Activated T-cell treated with anti-CD3 and anti-CD28 coated beads, Interleukin-2, amount 50 U/mL, for 72 hours (primary cell): ENCODE data around the gene SCAF4. TPM values are rescaled to one million over a fixed set of nuclear protein-coding genes. Genes with fewer than 3 reads are reported as not detected.
"Not testable (repeated sequence)": the region's sequence is repeated elsewhere in the genome, so short reads cannot be mapped to it uniquely, and the experiment has no call there.

Experiments
- ATAC-seq, 2 donors: fragments of 150-1000 bp; cut with Tn5 transposase; replicated peaks in 1 of 2; 2 replicates each; pipeline ENCODE4 v1.10.0; 2021; ENCODE audit warnings: moderate library complexity in 2 of 2, mild to moderate bottlenecking in 1 of 2
- DNase-seq, 2 donors: peaks; one replicate each; pipeline ENCODE4 v3.0.0; 2021 to 2022; ENCODE audit warnings: mixed read lengths in 1 of 2
- H3K27ac Mint-ChIP-seq: one replicate; pipeline ENCODE4 v1.8.0; 2022; ENCODE audit warnings: mild to moderate bottlenecking, moderate library complexity, mixed read lengths
- H3K27me3 Mint-ChIP-seq: one replicate; pipeline ENCODE4 v1.8.0; 2022; ENCODE audit warnings: low read depth, mixed read lengths
- H3K36me3 Mint-ChIP-seq, 2 donors: one replicate each; pipeline ENCODE4 v1.8.0; 2022; ENCODE audit warnings: mixed read lengths in 2 of 2, mild to moderate bottlenecking in 1 of 2; ENCODE audit not compliant: insufficient read depth in 2 of 2
- H3K4me1 Mint-ChIP-seq: one replicate; pipeline ENCODE4 v1.8.0; 2022; ENCODE audit warnings: low read depth, mixed read lengths
- H3K4me3 Mint-ChIP-seq, 2 donors: one replicate each; pipeline ENCODE4 v1.8.0; 2022; ENCODE audit warnings: mild to moderate bottlenecking in 2 of 2, mixed read lengths in 2 of 2, moderate library complexity in 2 of 2
- H3K9me3 Mint-ChIP-seq, 2 donors: one replicate each; pipeline ENCODE4 v1.8.0; 2022; ENCODE audit warnings: mixed read lengths in 2 of 2
- total RNA-seq, 2 donors: library from RNA; stranded (reverse); gene quantifications; one replicate each; pipeline ENCODE4 v1.2.3, GENCODE V29; 2022

The SCAF4 gene
- total RNA-seq, 2 donors from 2014 or later, result 44.7 to 46.0 TPM

GRCh38 chr21:31659536-31660258 lies 72.2 kb downstream of the SCAF4 start, which contains the start of gene SOD1:
TSS of gene SOD1 (plus strand) at chr21:31659693. CDS start at chr21:31659770, 77 bp downstream.
- H3K4me1 Mint-ChIP-seq, result peaks cover 73% of the 10 kb centered on the region
- H3K36me3 Mint-ChIP-seq, result peaks cover 5 to 9% of the 10 kb centered on the region in 2 donors
- peak; percentile 90 to 92 for ATAC-seq
- no peaks in the 10 kb centered on the region for H3K9me3 Mint-ChIP-seq
- peak within 1 kb of the TSS; percentile 95 for H3K27ac Mint-ChIP-seq
- no peaks in the 10 kb centered on the region for H3K27me3 Mint-ChIP-seq
- DNase-seq, result peak; percentile 97
- H3K4me3 Mint-ChIP-seq, result peak within 1 kb of the TSS; percentile 98

- Mint-ChIP-seq H3K27ac (peak overlapping the region; percentile 95), H3K9me3 (no peaks in the 10 kb centered on the region), H3K27me3 (no peaks in the 10 kb centered on the region), H3K4me3 (peak overlapping the region; percentile 98), H3K36me3 (peaks cover 3 to 9% of the 10 kb centered on the region in 2 donors), H3K4me1 (peaks cover 71% of the 10 kb centered on the region)
- no peak for ATAC-seq
- DNase-seq, result no peak
Measured at GRCh38 chr21:31659286-31659535, 72.7 kb downstream of the SCAF4 start.

DNA sequence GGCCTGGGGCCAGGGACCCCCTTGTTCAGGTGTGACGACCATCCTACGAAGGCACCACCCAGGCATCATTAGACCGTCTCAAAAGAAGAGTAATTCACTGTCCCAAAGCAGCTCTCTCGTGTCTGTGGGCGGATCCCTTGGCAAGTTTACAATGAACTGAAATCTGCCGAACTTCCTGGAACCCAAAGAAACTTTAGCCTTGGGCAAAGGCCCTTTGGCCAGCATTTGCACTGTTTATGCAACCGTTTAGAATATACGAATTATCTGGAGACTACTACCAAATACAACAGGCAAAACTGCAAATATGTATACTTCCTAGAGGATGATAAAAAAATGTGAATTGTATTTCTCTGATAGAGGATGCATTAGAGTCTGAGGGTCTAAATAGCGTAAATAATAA lies 73.9 kb downstream of the SCAF4 start:
- no peak overlapping the region for H3K27ac Mint-ChIP-seq
- H3K4me3 Mint-ChIP-seq, result peak overlapping the region in 1 of 2 donors; percentile 27
- DNase-seq (no peak), ATAC-seq (no peak)
- H3K27me3 Mint-ChIP-seq, result no peaks in the 10 kb centered on the region
- peaks cover 61% of the 10 kb centered on the region for H3K4me1 Mint-ChIP-seq
- H3K36me3 Mint-ChIP-seq, result peaks cover 3 to 9% of the 10 kb centered on the region in 2 donors
- no peaks in the 10 kb centered on the region for H3K9me3 Mint-ChIP-seq

DNA sequence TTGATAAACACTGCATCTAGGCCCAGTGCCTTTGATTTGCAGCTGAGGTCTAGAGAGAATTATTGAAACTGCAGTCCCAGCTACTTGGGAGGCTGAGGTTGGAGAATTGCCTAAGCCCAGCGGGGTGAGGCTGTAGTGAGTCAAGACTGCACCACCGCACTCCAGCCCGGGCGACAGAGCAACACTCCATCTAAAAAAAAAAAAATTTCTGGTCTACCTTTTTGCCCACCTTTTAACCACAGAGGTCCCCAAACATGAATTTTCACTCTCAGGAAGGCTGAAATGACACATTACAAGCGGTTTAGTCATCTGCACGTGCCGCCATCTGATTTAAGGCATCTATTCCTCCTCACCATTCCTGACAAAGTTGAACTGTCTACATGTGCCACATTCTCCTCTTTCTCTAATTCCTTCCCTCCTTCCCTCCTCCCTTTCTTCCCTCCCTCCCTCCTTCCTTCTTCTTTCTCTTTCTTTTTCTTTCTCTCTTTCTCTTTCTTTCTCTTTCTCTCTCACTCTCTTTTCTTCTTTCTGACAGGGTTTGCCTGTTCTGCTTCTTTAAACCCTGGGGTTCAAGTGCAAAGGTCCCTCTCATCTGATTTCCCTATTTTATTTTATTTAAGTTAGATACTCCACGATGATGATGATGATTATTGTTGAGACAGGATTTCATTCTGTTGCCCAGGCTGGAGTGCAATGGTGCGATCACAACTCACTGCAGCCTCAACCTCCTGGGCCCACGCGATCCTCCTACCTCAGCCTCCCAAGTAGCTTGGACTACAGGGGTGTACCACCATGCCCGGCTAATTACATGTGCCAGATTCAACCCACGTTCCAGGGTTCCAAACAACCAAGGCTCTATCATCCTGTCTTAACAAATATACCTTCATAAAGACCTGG lies 75.5 kb downstream of the SCAF4 start:
- ATAC-seq, result peak; percentile 39 to 56
- H3K27me3 Mint-ChIP-seq, result no peaks in the 10 kb centered on the region
- H3K36me3 Mint-ChIP-seq, result peaks cover 2 to 4% of the 10 kb centered on the region in 2 donors
- H3K4me1 Mint-ChIP-seq, result peaks cover 45% of the 10 kb centered on the region
- DNase-seq, result peak; percentile 71 to 84
- H3K9me3 Mint-ChIP-seq, result no peaks in the 10 kb centered on the region
- peak overlapping the region; percentile 25 to 56 for H3K4me3 Mint-ChIP-seq
- H3K27ac Mint-ChIP-seq, result peak overlapping the region; percentile 92

DNA sequence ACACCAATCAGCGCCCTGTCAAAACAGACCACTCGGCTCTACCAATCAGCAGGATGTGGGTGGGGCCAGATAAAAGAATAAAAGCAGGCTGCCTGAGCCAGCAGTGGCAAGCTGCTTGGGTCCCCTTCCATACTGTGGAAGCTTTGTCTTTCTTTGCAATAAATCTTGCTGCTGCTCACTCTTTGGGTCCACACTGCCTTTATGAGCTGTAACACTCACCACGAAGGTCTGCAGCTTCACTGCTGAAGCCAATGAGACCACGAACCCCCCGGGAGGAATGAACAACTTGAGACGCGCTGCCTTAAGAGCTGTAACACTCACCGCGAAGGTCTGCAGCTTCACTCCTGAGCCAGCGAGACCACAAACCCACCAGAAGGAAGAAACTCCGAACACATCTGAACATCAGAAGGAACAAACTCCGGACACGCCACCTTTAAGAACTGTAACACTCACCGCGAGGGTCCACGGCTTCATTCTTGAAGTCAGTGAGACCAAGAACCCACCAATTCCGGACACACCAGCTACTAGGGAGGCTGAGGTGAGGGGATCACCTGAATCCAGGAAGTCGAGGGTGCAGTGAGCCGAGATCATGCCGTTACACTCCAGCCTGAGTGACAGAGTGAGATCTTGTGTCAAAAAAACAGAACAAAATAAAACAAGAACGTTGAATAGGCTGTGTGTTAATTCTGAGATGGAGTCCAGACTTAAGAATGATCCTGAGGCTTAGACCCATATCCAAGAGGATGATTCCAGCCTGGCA lies 76.9 kb downstream of the SCAF4 start:
- not testable (repeated sequence) for H3K27me3 Mint-ChIP-seq, ATAC-seq, H3K36me3 Mint-ChIP-seq, H3K9me3 Mint-ChIP-seq
- H3K27ac Mint-ChIP-seq, result peak overlapping the region; percentile 1
- peak in 1 of 2 donors; percentile 27 for DNase-seq
- peaks cover 35% of the 10 kb centered on the region for H3K4me1 Mint-ChIP-seq
- H3K4me3 Mint-ChIP-seq, result peak overlapping the region; percentile 77 to 83

- ATAC-seq, result no peak
Measured at GRCh38 chr21:31654340-31654739, 77.6 kb downstream of the SCAF4 start.

DNA sequence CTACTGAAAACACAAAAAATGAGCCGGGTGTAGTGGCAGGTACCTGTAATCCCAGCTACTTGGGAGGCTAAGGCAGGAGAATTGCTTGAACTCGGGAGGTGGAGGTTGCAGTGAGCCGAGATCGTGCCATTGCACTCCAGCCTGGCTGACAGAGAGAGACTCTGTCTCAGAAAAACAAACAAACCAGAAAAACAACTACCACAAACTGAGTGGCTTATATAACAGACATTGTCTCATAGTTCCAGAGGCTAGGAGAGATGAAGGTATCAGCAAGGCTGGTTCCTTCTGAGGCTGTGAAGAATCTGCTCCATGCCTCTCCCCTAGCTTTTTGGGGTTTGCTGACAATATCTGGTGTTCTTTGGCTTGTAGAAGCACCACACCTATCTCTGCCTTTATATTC lies 80.4 kb downstream of the SCAF4 start:
- H3K9me3 Mint-ChIP-seq, H3K27ac Mint-ChIP-seq, H3K36me3 Mint-ChIP-seq, H3K4me3 Mint-ChIP-seq, DNase-seq, H3K27me3 Mint-ChIP-seq, ATAC-seq: not testable (repeated sequence)
- peaks cover 21% of the 10 kb centered on the region for H3K4me1 Mint-ChIP-seq

More at GRCh38 chr21:31654340-31654739, 77.6 kb downstream of the SCAF4 start:
- Mint-ChIP-seq H3K4me1 (peaks cover 35% of the 10 kb centered on the region), H3K27me3 (no peaks in the 10 kb centered on the region), H3K36me3 (no peaks in the 10 kb centered on the region), H3K9me3 (no peaks in the 10 kb centered on the region), H3K27ac (no peak overlapping the region), H3K4me3 (peak overlapping the region; percentile 77 to 83)
- DNase-seq, result no peak

GRCh38 chr21:31650930-31651329 lies 81.0 kb downstream of the SCAF4 start:
- Mint-ChIP-seq H3K4me3 (no peak overlapping the region), H3K36me3 (no peaks in the 10 kb centered on the region), H3K4me1 (peaks cover 15% of the 10 kb centered on the region), H3K27ac (no peak overlapping the region), H3K9me3 (no peaks in the 10 kb centered on the region), H3K27me3 (no peaks in the 10 kb centered on the region)
- no peak for DNase-seq
- ATAC-seq, result no peak

GRCh38 chr21:31647650-31648049 lies 84.3 kb downstream of the SCAF4 start:
- Mint-ChIP-seq H3K4me3 (no peak overlapping the region), H3K27me3 (peaks cover 5% of the 10 kb centered on the region), H3K9me3 (no peaks in the 10 kb centered on the region), H3K36me3 (no peaks in the 10 kb centered on the region), H3K27ac (no peak overlapping the region), H3K4me1 (no peaks in the 10 kb centered on the region)
- ATAC-seq, result no peak
- DNase-seq, result no peak

DNA sequence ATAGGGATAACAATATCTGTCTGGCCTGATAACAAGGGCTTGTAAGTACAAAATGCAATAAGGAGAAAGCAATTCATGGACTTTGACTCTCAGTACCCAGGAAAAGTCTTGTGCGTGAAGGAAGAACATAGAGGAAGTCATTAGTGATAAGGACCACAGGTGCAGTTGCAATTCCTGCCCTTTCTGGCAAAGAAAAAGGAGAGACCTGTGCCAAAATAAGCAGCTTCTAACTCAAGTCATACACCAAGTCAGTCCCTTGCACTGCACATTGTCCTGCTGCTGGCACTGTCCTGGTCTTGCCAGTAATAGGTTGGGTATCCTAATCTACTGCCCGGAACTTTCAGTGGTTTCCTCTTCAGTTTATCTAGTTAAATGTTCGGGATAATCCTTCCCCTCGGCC lies 87.3 kb downstream of the SCAF4 start:
- peaks cover 0 to 1% of the 10 kb centered on the region in 2 donors for H3K36me3 Mint-ChIP-seq
- peaks cover 5% of the 10 kb centered on the region for H3K27me3 Mint-ChIP-seq
- no peak overlapping the region for H3K27ac Mint-ChIP-seq
- H3K9me3 Mint-ChIP-seq, result no peaks in the 10 kb centered on the region
- ATAC-seq (no peak), DNase-seq (no peak)
- no peak overlapping the region for H3K4me3 Mint-ChIP-seq
- no peaks in the 10 kb centered on the region for H3K4me1 Mint-ChIP-seq

- no peak overlapping the region for H3K27ac Mint-ChIP-seq
- H3K9me3 Mint-ChIP-seq, result peaks cover 2 to 4% of the 10 kb centered on the region in 2 donors
- peaks cover 4% of the 10 kb centered on the region in 2 donors for H3K36me3 Mint-ChIP-seq
- no peak overlapping the region for H3K4me3 Mint-ChIP-seq
- H3K4me1 Mint-ChIP-seq, result no peaks in the 10 kb centered on the region
- peaks cover 5% of the 10 kb centered on the region for H3K27me3 Mint-ChIP-seq
- no peak for DNase-seq
- no peak for ATAC-seq
Measured at GRCh38 chr21:31641416-31641922, 90.4 kb downstream of the SCAF4 start.

GRCh38 chr21:31636874-31637273 lies 95.0 kb downstream of the SCAF4 start:
- H3K4me1 Mint-ChIP-seq, result no peaks in the 10 kb centered on the region
- no peak overlapping the region for H3K4me3 Mint-ChIP-seq
- H3K27ac Mint-ChIP-seq, result no peak overlapping the region
- peaks cover 4% of the 10 kb centered on the region in 2 donors for H3K36me3 Mint-ChIP-seq
- DNase-seq, result no peak
- ATAC-seq, result no peak
- peaks cover 3 to 5% of the 10 kb centered on the region in 2 donors for H3K9me3 Mint-ChIP-seq
- H3K27me3 Mint-ChIP-seq, result no peaks in the 10 kb centered on the region

- Mint-ChIP-seq H3K4me1 (no peaks in the 10 kb centered on the region), H3K36me3 (peaks cover 4% of the 10 kb centered on the region in 2 donors), H3K27ac (no peak overlapping the region), H3K27me3 (peaks cover 2% of the 10 kb centered on the region), H3K4me3 (no peak overlapping the region), H3K9me3 (peaks cover 3 to 5% of the 10 kb centered on the region in 2 donors)
- no peak for ATAC-seq
- no peak for DNase-seq
Measured at GRCh38 chr21:31634993-31635392, 96.9 kb downstream of the SCAF4 start.
